ENCODE data around the gene ARHGAP32. TPM values are rescaled to one million over a fixed set of nuclear protein-coding genes. Genes with fewer than 3 reads are reported as not detected.
"Not testable (repeated sequence)": the region's sequence is repeated elsewhere in the genome, so short reads cannot be mapped to it uniquely, and the experiment has no call there.

ARHGAP32 gene
- total and polyA plus RNA-seq, 11 donors = 2.1 to 9.5 (median 4.8) TPM

DNA sequence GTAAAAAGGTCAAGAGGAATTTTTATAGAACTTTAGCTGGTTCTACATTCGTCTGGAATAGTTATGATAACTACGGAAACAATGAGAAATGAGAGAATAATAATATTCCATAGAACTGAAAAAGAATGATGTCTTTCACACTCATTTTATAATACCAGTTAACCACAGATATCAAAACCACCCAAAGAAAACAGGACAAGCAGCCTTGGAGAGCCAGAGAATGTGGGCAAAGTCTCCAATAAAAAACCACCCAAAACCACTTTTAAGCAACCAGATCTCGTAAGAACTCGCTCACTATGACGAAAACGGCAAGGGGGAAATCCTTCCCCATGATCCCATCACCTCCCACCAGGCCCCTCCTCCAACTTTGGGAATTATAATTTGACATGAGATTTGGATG lies 60.8 kb downstream of the ARHGAP32 start:
- intact Hi-C loops (cut with DNase I) = no loop called here

DNA sequence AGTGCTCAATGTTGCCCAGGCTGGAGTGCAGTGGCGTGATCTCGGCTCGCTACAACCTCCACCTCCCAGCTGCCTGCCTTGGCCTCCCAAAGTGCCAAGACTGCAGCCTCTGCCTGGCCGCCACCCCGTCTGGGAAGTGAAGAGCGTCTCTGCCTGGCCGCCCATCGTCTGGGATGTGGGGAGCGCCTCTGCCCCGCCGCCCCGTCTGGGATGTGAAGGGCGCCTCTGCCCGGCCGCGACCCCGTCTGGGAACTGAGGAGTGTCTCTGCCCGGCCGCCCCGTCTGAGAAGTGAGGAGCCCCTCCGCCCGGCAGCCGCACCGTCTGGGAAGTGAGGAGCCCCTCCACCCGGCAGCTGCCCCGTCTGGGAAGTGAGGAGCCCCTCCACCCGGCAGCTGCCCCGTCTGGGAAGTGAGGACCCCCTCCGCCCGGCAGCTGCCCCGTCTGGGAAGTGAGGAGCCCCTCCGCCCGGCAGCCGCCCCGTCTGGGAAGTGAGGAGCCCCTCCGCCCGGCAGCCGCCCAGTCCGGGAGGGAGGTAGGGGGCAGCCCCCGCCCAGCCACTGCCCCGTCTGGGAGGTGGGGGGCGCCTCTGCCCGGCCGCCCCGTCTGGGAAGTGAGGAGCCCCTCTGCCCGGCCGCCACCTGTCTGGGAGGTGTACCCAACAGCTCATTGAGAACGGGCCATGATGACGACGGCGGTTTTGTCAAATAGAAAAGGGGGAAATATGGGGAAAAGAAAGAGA lies 63.1 kb downstream of the ARHGAP32 start:
- intact Hi-C loops (cut with DNase I) = loop anchor here in 1 of 10 donors (10.0 kb wide), 1 partner anchor 616 kb away; no protein-coding TSS in a partner anchor
- not testable (repeated sequence) for H3K27me3 ChIP-seq, H3K27ac ChIP-seq, H3K4me1 ChIP-seq, H3K9me3 ChIP-seq, H3K4me3 ChIP-seq, H3K36me3 ChIP-seq, ATAC-seq
- peak in 1 of 5 donors; percentile 46 for DNase-seq
- WGBS, 4 donors = 95 to 98% (median 96%) methylated on average over 23 to 51 of the region's 51 CpGs

More for the DNA sequence above, 60.8 kb downstream of the ARHGAP32 start:
- H3K27me3 ChIP-seq = no peaks in the 10 kb centered on the region
- WGBS, 4 donors = 87 to 95% (median 94%) methylated on average over 6 of the region's 6 CpGs
- H3K4me1 ChIP-seq = no peaks in the 10 kb centered on the region
- ATAC-seq (no peak), DNase-seq (no peak)
- H3K36me3 ChIP-seq = no peaks in the 10 kb centered on the region
- H3K9me3 ChIP-seq = no peaks in the 10 kb centered on the region
- no peak overlapping the region for H3K4me3 ChIP-seq
- TF ChIP-seq, protein P1, sequence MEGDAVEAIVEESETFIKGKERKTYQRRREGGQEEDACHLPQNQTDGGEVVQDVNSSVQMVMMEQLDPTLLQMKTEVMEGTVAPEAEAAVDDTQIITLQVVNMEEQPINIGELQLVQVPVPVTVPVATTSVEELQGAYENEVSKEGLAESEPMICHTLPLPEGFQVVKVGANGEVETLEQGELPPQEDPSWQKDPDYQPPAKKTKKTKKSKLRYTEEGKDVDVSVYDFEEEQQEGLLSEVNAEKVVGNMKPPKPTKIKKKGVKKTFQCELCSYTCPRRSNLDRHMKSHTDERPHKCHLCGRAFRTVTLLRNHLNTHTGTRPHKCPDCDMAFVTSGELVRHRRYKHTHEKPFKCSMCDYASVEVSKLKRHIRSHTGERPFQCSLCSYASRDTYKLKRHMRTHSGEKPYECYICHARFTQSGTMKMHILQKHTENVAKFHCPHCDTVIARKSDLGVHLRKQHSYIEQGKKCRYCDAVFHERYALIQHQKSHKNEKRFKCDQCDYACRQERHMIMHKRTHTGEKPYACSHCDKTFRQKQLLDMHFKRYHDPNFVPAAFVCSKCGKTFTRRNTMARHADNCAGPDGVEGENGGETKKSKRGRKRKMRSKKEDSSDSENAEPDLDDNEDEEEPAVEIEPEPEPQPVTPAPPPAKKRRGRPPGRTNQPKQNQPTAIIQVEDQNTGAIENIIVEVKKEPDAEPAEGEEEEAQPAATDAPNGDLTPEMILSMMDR (IDR thresholded peaks at IDR 0.05) = no peak
- TF ChIP-seq POLR2A (IDR thresholded peaks at IDR 0.05) = no peak
- H3K27ac ChIP-seq = no peak overlapping the region

DNA sequence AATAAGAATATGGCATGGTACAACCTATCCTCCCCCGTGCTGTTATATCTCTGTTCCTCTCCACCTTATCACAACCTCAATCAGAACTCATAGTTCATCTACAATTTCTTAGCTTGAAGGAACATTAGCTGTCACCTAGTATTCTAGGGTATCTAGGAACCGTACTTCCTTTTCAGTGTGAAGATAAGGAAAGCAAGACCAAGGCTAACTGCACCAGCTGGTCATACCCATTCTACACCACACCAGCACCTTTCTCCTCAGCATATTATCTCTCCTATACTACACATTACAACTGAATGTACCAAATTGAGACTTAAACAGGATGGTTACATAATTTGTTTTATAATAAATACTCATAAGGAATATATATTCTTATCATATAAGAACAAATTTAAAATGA lies 73.1 kb downstream of the ARHGAP32 start:
- Histone ChIP-seq H3K9me3 (no peaks in the 10 kb centered on the region), H3K27ac (no peak overlapping the region), H3K4me1 (peaks cover 0 to 3% (median 0%) of the 10 kb centered on the region in 12 donors), H3K27me3 (no peaks in the 10 kb centered on the region), H3K4me3 (no peak overlapping the region), H3K36me3 (peaks cover 0 to 8% (median 0%) of the 10 kb centered on the region in 9 donors)
- WGBS, 4 donors = 52 to 72% (median 56%) methylated on average over 2 of the region's 2 CpGs
- ATAC-seq (no peak), DNase-seq (no peak)
- intact Hi-C loops (cut with DNase I) = loop anchor here in 4 of 10 donors (2.0 to 10.0 kb wide), 4 partner anchors 214 to 633 kb away; no protein-coding TSS in a partner anchor
- no peak for TF ChIP-seq POLR2A (IDR thresholded peaks at IDR 0.05)
- TF ChIP-seq, protein P1 (IDR thresholded peaks at IDR 0.05) = no peak

DNA sequence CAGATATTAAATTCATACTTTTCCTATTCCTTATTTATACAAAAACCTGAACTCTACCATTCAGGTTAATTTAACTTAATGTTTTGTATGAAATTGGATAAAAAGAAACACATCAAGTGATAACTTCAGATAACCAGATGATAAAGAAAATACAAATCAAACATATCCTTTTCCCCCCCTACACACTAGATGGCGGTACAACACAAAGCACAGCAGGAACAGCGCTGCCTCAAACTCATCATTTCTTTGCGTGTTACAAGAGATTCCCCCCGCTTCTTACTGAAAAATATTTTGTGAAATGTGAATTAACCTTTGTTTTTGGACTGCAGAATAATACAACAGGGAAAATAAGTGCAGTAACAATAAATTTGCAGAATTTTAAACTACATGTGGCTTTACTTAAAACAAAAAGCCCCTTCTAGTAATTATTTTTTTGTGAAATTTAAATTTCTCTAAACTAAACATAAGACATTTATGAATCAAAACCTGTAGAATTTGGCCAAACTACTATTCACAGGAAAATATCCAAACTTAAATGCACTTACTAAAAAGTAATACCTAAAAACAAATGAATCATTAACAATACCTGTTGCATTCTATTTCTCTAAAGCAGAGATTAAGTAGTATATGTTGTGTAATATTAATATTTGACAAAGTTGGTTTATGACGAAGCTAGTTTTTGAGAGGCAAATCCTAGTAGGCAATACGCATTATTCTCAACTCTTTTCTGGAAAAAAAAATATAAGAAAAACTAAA lies 74.4 kb downstream of the ARHGAP32 start:
- H3K36me3 ChIP-seq = peaks cover 0 to under 1% (median 0%) of the 10 kb centered on the region in 9 donors
- 32 to 38% (median 35%) methylated on average over 6 of the region's 6 CpGs for WGBS, 4 donors
- ATAC-seq (peak in 2 of 4 donors; percentile 59 to 61), DNase-seq (peak in 1 of 5 donors; percentile 27)
- H3K4me3 ChIP-seq = no peak overlapping the region
- intact Hi-C loops (cut with DNase I) = loop anchor here (1.0 to 10.0 kb wide), 8 partner anchors 213 to 635 kb away; no protein-coding TSS in a partner anchor
- H3K27ac ChIP-seq = no peak overlapping the region
- no peaks in the 10 kb centered on the region for H3K27me3 ChIP-seq
- no peaks in the 10 kb centered on the region for H3K9me3 ChIP-seq
- H3K4me1 ChIP-seq = peaks cover 0 to 3% (median 0%) of the 10 kb centered on the region in 12 donors
- TF ChIP-seq POLR2A (IDR thresholded peaks at IDR 0.05) = no peak
- TF ChIP-seq, protein P1 (IDR thresholded peaks at IDR 0.05) = peak; percentile 79 to 94 (median 86)

Measured in heart left ventricle (tissue), 16 donors.